GM12878 (cell line): Measurements from ENCODE around the gene EXOC3L1. TPM values are rescaled to one million over a fixed set of nuclear protein-coding genes. Genes with fewer than 3 reads are reported as not detected.
A peak's percentile ranks its signal among the peaks of the same experiment; 100 is the strongest.

Experiments used
- ATAC-seq: fragments of 200-7000 bp; cut with Tn5 transposase; 3 replicates; pipeline ENCODE4 v1.9.1; 2020; ENCODE audit warnings: mild to moderate bottlenecking, moderate library complexity
- BruUV-seq: library from RNA; stranded (reverse); fragments of 400-500 nt; replicated peaks from 2 replicates; lab custom pipeline; 2021; lab: Mats Ljungman, UMichigan
- CTCF ChIA-PET: fragments of 300-600 bp; sonication (Branson Sonifier 250); formaldehyde crosslinking; extraction: SDS; loops from one replicate; lab custom pipeline; 2021; ENCODE audit warnings: inconsistent platforms; lab: Yijun Ruan, JAX
- POLR2A ChIA-PET: fragments of 350-600 bp; formaldehyde crosslinking; extraction: SDS; loops from one replicate; lab custom pipeline; 2021; ENCODE audit warnings: inconsistent platforms; lab: Charles Lee
- RAD21 ChIA-PET: fragments of 300-600 bp; sonication (Branson Sonifier 250); formaldehyde crosslinking; loops from one replicate; lab custom pipeline; 2023; ENCODE audit warnings: antibody characterized with exemption; ENCODE audit not compliant: unreplicated experiment; lab: Charles Lee
- SMC1A ChIA-PET: fragments of 300-600 bp; sonication (Branson Sonifier 250); formaldehyde crosslinking; loops from one replicate; lab custom pipeline; 2023; ENCODE audit not compliant: unreplicated experiment, uncharacterized antibody; lab: Charles Lee
- DNase-seq: peaks from one replicate; pipeline ENCODE4 v3.0.0-alpha.2; 2011; ENCODE audit warnings: low read depth, low spot score
- FAIRE-seq: peaks from 3 replicates; lab custom pipeline; 2011; peaks lifted over from hg19 to GRCh38; lab: Jason Lieb, UNC
- H2AFZ ChIP-seq: 2 replicates; pipeline ENCODE4 v1.6.0; 2011; ENCODE audit warnings: low read depth, low read length, control low read depth; ENCODE audit not compliant: control insufficient read depth
- H3K27ac ChIP-seq: 2 replicates; pipeline ENCODE4 v1.5.1; 2011; ENCODE audit warnings: control low read depth; ENCODE audit not compliant: control insufficient read depth, insufficient read depth
- H3K27me3 ChIP-seq, 2 experiments: replicated peaks in 1 of 2; 2 replicates each; pipeline versions ENCODE4 v1.6.0 to v1.6.1; 2011; ENCODE audit warnings: low read length in 1 of 2; ENCODE audit not compliant: control insufficient read depth in 2 of 2, insufficient read depth in 2 of 2
- H3K36me3 ChIP-seq, 2 experiments: 2 replicates each; pipeline ENCODE4 v1.5.1; 2011; ENCODE audit warnings: low read length in 1 of 2; ENCODE audit not compliant: control insufficient read depth in 2 of 2, insufficient read depth in 2 of 2
- H3K4me1 ChIP-seq: 2 replicates; pipeline ENCODE4 v1.6.1; 2011; ENCODE audit warnings: mild to moderate bottlenecking, low read length, moderate library complexity, mixed read lengths; ENCODE audit not compliant: control insufficient read depth, insufficient read depth
- H3K4me2 ChIP-seq: 2 replicates; pipeline ENCODE4 v1.6.0; 2011; ENCODE audit warnings: control low read depth; ENCODE audit not compliant: control insufficient read depth, insufficient read depth
- H3K4me3 ChIP-seq: fragments of 200-600 bp; sonication (generic); 2 replicates; pipeline ENCODE4 v1.5.1; 2016
- H3K79me2 ChIP-seq: 2 replicates; pipeline ENCODE4 v1.6.0; 2011; ENCODE audit warnings: low read length; ENCODE audit not compliant: control insufficient read depth, insufficient read depth
- H3K9ac ChIP-seq: 2 replicates; pipeline ENCODE4 v1.8.0; 2011; ENCODE audit warnings: low read length, control low read depth, mixed read lengths; ENCODE audit not compliant: control insufficient read depth, insufficient read depth
- H3K9me3 ChIP-seq: replicated peaks from 3 replicates; pipeline ENCODE4 v1.5.1; 2011; ENCODE audit warnings: mild to moderate bottlenecking, low read length; ENCODE audit not compliant: control insufficient read depth, insufficient read depth
- H4K20me1 ChIP-seq: 2 replicates; pipeline ENCODE4 v1.6.0; 2011; ENCODE audit not compliant: control insufficient read depth, insufficient read depth
- BCL11A ChIP-seq: IDR thresholded peaks from 2 replicates; pipeline ENCODE4 v1.6.1; 2011; ENCODE audit warnings: low read depth, low read length
- CREM ChIP-seq: IDR thresholded peaks from 2 replicates; pipeline ENCODE4 v1.6.1; 2014; ENCODE audit warnings: antibody characterized with exemption, low read depth
- HDGF ChIP-seq: fragments of 450-650 bp; IDR thresholded peaks from 2 replicates; pipeline ENCODE4 v1.6.1; 2016; ENCODE audit warnings: antibody characterized with exemption
- IKZF2 ChIP-seq, 2 experiments: fragments of 450-650 bp; IDR thresholded peaks; 2 replicates each; pipeline ENCODE4 v1.6.1; 2017; ENCODE audit warnings: mild to moderate bottlenecking in 2 of 2, moderate library complexity in 2 of 2
- POLR2A ChIP-seq: IDR thresholded peaks from 2 replicates; pipeline ENCODE4 v1.6.1; 2011; ENCODE audit warnings: low read depth, mild to moderate bottlenecking, low read length
- SUPT20H ChIP-seq: IDR thresholded peaks from 2 replicates; pipeline ENCODE4 v1.6.1; 2011; ENCODE audit warnings: low read depth, mild to moderate bottlenecking, low read length, moderate library complexity, borderline replicate concordance; ENCODE audit not compliant: control insufficient read depth
- TCF7 ChIP-seq: IDR thresholded peaks from 2 replicates; pipeline ENCODE4 v1.6.1; 2014; ENCODE audit warnings: antibody characterized with exemption, borderline replicate concordance
- ZBTB4 ChIP-seq: fragments of 450-650 bp; formaldehyde crosslinking; IDR thresholded peaks from 2 replicates; pipeline ENCODE4 v1.4.0; 2022; ENCODE audit warnings: mild to moderate bottlenecking, moderate library complexity
- WGBS: methylation state at CpG from one replicate; pipeline ENCODE4 v1.1.6; 2016; ENCODE audit warnings: low lambda C conversion rate; ENCODE audit not compliant: insufficient replicate concordance, insufficient coverage; ENCODE audit errors: missing lambda C conversion rate; 5-methylcytosine and 5-hydroxymethylcytosine counted together
- in situ Hi-C: fragments of 300-500 bp; cut with MboI; formaldehyde crosslinking; loops from 9 replicates; pipeline ENCODE4 v1.14.3; 2018; ENCODE audit warnings: mixed read lengths
- intact Hi-C: fragments of 100-400 bp; cut with micrococcal nuclease; formaldehyde crosslinking; loops from one replicate; pipeline ENCODE4 v1.14.2; 2022; ENCODE audit not compliant: unreplicated experiment
- polyA plus RNA-seq, 11 experiments: library from polyadenylated mRNA; depleted of rRNA in 4 of 11; unstranded in 6 of 11; stranded (reverse) in 5 of 11; fragments of >200 nt; fragmentation: Nextera tagmentation in 4 of 11; fragmentation: Illumina TruSeq in 1 of 11; extraction: Ambion mirVana in 4 of 11; extraction: Trizol in 1 of 11; gene quantifications; 1 replicate in 1 of 11; 2 replicates in 10 of 11; pipeline versions ENCODE4 v1.2.1 to v1.2.3, GENCODE V29; 2011 to 2016; ENCODE audit warnings: inconsistent platforms in 2 of 11, missing spikeins in 2 of 11, low read depth in 1 of 11
- total RNA-seq, 4 experiments: library from RNA; depleted of rRNA in 3 of 4; stranded (reverse); fragments of >200 nt in 3 of 4; fragmentation: Illumina TruSeq in 1 of 4; extraction: Trizol in 1 of 4; gene quantifications; 2 replicates each; pipeline versions ENCODE4 v1.2.1 to v1.2.3, GENCODE V29; 2013 to 2021

EXOC3L1 gene
- total and polyA plus RNA-seq, 10 of the 15 experiments (the other 5 are each of a cell fraction or from before 2014, with no cell fraction given), result 0.07 to 0.42 TPM; not detected in 8

- POLR2A ChIA-PET, result no interaction called here
- peak overlapping the region; percentile 86; the same call in 1 of the 2 replicates for H3K4me2 ChIP-seq
Measured at GRCh38 chr16:67149276-67150046, 40.5 kb downstream of the EXOC3L1 start.

More at GRCh38 chr16:67149276-67150046, 40.5 kb downstream of the EXOC3L1 start:
- H3K9ac ChIP-seq, result no peak overlapping the region
- no peaks in the 10 kb centered on the region; the same call in 1 of the 2 replicates for H3K4me1 ChIP-seq
- no peaks in the 10 kb centered on the region for H4K20me1 ChIP-seq
- no peaks in the 10 kb centered on the region for H3K27me3 ChIP-seq
- in situ Hi-C loops, result loop anchor here (5.0 to 10.0 kb wide), 2 partner anchors 132 to 175 kb away; no protein-coding TSS in a partner anchor
- intact Hi-C loops, result loop anchor here (2.0 kb wide), 1 partner anchor 131 kb away; no protein-coding TSS in a partner anchor
- ChIA-PET CTCF (no interaction called here), SMC1A (no interaction called here), RAD21 (no interaction called here)
- no peak for FAIRE-seq
- 96% methylated on average over 73 of the region's 77 CpGs for WGBS
- no peaks in the 10 kb centered on the region for H3K79me2 ChIP-seq
- peaks cover 19 to 21% of the 10 kb centered on the region in 2 experiments; a peak in 3 of 4 replicates for H3K36me3 ChIP-seq
- peak; percentile 30; the same call in 1 of the 2 replicates for TF ChIP-seq POLR2A
- no peak for TF ChIP-seq IKZF2 (IDR thresholded peaks at IDR 0.05)
- no peak for TF ChIP-seq SUPT20H
- no peak for TF ChIP-seq TCF7
- no peak for TF ChIP-seq ZBTB4
- no peak for TF ChIP-seq HDGF
- no peak for TF ChIP-seq CREM
- TF ChIP-seq BCL11A, result no peak
- TF ChIP-seq, all 136 proteins: peak for 1
- Histone ChIP-seq H3K4me3 (no peak overlapping the region), H2AFZ (no peak overlapping the region), H3K9me3 (no peaks in the 10 kb centered on the region), H3K27ac (no peak overlapping the region)
- DNase-seq (no peak), ATAC-seq (no peak)
- BruUV-seq, result no TSS peak
